ENCODE measurements around the gene PCBP3. TPM values are rescaled to one million over a fixed set of nuclear protein-coding genes. Genes with fewer than 3 reads are reported as not detected.
"Not testable (repeated sequence)": the region's sequence is repeated elsewhere in the genome, so short reads cannot be mapped to it uniquely, and the experiment has no call there.

The PCBP3 gene
- 1 to 10 TPM; 1.7 to 2.5 (median 2.4) TPM for polyA plus RNA-seq (ENCODE audit: insufficient read length in 3 of 3)
- long read RNA-seq, donor 1: 0 reads
- long read RNA-seq, donor 2: 0 reads
- long read RNA-seq, donor 3: 0 reads
- long read RNA-seq, donor 4: 0 reads
- long read RNA-seq, donor 5: 0 reads
- long read RNA-seq, donor 6: 0 reads
- long read RNA-seq, donor 7: 0 reads
- long read RNA-seq, donor 8: 0 reads
- long read RNA-seq, donor 9: 0 reads
- long read RNA-seq, donor 10: 0 reads
- long read RNA-seq, donor 11: 0 reads
- long read RNA-seq, donor 12: 0 reads
- long read RNA-seq, donor 13: 0 reads
- long read RNA-seq, donor 14: 0 reads
- long read RNA-seq, donor 15: 0 reads
- long read RNA-seq, donor 16: 0 reads

DNA sequence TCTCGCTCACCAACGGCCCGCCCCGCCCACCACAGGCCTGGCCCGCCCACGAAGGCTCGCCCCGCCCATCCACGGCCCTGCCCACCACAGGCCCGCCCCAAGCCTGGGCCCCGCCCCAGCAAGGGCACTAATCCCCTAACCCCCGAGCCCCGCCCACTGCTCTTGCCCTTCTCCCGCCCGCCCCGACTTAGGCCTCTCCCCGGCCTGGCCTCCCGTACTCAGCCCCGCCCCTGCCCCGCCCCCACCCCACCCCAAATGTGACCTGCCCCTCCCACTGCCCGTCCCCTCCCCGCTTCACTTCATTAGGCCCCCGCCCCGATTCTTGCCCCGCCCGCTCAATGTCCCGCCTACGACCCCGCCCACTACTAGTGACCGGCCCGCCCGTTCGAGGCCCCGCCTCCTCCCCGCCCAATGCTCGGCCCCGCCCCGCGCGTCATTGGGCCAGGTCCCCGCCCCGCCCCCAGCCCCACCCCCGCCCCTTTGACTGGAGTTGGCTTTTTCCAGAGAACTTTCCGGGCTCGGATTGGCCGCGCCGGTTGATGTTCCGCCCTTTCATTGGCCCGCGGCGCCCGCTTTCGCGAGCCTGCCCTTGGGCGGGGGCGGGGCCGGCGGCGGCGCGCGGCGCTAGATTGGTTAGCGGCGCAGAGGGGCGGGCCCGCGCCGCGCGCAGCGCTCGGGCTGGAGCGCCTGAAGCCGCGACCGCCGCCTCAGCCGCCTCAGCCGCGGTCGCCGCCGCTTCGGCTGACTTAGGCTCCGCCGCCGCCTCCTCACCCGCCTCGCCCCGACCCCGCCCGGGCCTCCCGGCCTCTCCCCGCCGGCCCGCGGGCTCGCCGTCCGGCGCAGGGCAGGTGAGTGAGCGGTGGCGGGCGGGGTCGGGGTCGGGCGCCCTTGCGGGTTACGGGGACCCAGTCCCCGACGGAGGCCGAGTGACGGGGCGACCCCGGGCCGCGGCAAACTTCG lies at the start of gene PCBP3:
Gene PCBP3 (plus strand): TSS at position 705 of the 960 bp plus-strand sequence. CDS start 206,361 bp downstream, outside the sequence.
- peak; percentile 50 to 91 (median 74) for DNase-seq (ENCODE audit: extremely low read depth in 1 of 11, low read depth in 9 of 11, low spot score in 4 of 11)

DNA sequence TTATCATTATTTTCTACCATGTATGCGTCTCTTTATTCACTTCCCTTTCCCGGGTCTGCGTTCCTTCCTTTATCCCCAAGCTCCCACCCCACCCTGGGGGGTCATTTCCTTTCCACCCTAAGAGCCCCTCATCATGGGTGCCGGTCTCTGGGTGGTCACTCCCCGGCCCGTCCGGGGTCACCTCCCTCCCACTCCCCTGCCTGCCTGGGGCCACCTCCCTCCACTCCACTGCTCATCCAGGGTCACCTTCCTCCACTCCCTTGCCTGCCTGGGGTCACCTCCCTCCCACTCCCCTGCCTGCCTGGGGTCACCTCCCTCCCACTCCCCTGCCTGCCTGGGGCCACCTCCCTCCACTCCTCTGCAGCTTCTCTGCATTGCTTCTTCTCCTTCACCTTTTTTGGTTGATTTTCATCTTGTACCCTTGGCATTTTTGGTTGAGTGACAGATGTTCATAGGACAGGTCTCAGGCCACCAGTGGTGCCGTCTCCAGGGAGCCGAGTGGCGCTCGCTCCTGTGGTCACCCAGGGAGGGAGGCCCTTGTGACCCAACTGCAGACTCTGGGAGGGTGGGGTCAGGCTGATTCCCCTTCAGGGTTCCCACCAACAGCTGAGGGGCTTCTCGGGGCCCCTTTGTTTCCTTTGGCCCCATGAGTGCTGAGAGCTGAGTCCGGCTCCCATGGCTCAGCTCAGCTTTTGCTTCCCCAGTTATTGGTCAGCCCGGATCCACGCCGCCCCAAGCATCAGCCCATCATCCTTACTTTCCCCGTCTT lies 48.6 kb upstream of the PCBP3 start:
- no peak for DNase-seq (ENCODE audit: extremely low read depth in 1 of 11, low read depth in 9 of 11, low spot score in 4 of 11)

DNA sequence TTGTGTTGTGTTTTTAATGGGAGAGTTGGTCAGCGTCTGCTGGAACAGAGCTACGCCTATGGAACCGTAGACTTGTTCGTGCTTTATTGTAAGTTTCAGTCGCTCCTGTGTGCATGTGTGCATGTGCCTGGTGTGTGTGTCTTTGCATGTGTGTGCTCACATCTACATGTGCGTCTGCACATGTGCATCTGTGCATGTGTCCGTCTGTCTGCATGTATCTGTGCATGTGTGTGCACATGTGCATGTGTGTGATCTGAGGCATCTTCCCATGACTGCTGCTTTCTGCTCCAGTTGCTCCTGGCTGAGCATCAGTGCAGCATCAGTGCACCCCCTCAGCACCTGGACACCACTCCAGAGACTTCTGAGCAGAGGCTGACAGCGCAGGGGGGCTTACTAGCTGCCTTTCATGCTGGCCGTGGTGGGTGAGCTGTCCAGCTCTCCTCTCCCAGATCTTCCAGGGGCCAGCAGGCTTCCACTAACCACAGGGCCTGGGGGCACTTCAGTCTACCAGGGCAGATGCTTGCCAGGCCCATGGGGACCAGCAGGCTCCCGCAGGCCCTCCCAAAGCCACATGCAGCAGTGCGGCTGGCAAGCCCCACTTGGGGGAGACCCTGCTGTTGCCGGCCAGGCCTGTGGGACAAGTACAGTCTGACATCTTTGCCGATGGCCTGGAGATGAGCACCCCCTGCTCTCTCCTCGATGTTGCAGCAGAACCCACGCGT lies 47.8 kb upstream of the PCBP3 start:
- no peak for DNase-seq (ENCODE audit: extremely low read depth in 1 of 11, low read depth in 9 of 11, low spot score in 4 of 11)

DNA sequence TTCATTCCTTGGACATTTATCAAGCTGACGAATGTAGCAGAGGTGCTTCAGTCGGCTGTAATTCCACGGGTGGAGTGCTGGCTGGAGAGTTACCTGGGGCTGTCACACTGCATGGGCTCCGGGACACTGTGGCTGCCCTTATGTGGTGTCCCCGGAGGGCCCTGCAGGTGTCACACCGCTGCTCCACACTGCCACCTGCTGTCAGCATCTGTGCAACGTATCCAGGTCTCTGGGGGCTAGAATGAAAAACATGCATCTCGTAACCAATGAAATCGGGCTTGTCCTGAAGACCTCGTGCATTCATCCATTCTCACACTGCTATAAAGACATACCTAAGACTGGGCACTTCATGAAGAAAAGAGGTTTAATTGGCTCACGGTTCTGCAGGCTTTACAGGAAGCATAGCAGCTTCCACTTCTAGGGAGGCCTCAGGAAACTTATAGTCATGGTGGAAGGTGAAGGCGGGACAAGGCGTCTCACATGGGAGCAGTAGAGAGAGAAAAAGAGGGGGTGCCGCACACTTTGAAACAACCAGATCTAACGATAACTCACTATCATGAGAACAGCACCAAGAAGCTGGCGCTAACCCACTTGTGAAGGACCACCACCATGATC lies 46.7 kb upstream of the PCBP3 start:
- DNase-seq (ENCODE audit: extremely low read depth in 1 of 11, low read depth in 9 of 11, low spot score in 4 of 11): peak in 1 of 11 donors; percentile 52

DNA sequence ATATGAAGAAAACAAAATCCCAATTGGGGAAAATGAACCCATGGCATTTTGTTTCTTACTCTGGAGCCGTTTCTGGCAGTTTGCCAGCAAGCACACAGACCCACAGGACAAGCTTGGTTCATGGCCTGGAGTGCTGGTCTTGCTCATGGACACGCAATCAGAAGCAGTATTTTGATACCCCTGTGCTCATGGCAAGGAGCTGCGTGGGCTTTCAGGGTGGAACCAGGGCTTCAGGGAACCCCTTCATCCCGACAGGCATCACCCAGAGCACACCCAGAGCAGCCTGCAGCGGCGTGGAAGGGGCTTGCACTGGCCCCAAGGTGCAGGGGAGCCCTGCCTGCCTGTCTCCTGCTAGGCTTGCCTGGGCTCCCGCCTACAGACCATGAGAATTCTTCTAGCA lies 45.4 kb upstream of the PCBP3 start:
- DNase-seq (ENCODE audit: extremely low read depth in 1 of 11, low read depth in 9 of 11, low spot score in 4 of 11): no peak

DNA sequence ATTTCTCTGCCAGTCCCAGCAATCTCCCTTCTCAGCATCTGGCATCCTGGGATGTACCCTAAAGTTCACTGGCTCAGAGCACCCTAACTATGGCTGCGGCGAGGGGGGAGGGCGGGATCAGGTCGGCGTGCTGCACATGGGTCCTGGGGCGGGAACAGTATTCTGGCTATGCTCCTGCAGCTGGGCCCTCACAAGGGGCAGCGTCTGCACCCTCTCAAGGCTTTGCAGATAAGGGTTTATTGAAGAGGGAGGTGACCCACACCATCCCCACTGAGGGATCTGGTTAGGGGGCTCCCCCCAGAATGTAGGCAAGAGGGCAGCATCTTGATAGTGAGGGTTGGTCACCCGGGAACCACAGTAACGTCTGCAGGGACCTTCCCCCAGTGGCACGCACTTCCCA lies 44.9 kb upstream of the PCBP3 start:
- DNase-seq (ENCODE audit: extremely low read depth in 1 of 11, low read depth in 9 of 11, low spot score in 4 of 11): no peak

DNA sequence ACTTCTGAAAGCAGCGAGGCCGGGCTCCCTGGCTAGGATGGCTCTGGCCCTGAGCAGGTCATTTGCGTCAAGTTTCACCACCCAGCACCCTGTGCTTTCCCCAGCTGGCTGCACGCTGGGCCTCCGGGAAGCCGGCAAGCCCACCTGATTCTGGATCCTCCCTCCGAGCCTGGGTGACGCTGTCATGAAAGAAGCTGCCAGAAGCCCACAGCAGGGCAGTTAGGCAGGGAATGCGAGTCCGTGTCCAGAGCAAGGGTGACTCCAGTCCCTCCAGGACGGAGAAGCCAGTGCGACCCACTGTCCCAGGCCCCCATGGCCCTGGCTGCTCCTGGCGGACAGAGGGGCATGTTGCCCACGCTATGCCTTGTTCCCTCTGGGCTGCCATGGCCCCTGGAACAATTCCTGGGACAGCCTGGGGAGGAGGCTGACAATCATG lies 44.4 kb upstream of the PCBP3 start:
- no peak for DNase-seq (ENCODE audit: extremely low read depth in 1 of 11, low read depth in 9 of 11, low spot score in 4 of 11)

DNA sequence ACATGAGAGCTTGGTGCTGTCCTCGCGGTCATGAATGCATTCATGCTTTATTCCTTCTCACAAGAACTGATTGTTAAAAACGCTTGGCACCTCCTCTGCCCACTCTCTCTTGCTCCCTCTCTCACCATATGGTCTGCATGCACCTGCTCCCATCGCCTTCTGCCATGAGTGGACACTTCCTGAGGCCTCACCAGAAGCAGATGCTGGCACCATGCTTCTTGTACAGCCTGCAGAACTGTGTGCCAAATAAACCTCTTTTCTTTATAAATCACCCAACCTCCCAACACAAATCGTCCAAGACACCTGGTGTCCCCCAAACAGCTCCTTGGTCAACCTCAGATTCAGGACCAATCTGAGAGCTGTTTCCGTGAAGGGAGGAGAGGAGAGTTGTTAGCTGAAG lies 43.3 kb upstream of the PCBP3 start:
- DNase-seq (ENCODE audit: extremely low read depth in 1 of 11, low read depth in 9 of 11, low spot score in 4 of 11): no peak

DNA sequence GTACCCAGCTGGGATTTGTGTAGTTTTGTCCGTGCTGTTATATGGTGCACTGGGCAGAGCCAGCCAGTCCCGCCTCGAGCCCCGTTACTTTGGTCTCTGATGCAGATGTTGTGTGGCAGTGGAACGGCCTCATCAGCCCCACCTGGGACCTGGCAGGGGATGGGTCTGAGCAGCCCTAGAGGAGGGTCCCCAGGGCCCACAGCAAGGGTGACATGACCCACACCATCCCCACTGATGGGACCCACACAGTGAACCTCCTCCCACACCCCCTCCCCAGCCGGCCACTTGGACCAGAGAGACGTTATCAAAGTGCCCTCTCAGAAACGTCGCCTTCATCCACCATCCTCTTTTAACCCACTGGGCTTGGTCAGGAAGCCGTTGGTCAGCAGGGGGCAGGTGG lies 42.0 kb upstream of the PCBP3 start:
- no peak for DNase-seq (ENCODE audit: extremely low read depth in 1 of 11, low read depth in 9 of 11, low spot score in 4 of 11)

DNA sequence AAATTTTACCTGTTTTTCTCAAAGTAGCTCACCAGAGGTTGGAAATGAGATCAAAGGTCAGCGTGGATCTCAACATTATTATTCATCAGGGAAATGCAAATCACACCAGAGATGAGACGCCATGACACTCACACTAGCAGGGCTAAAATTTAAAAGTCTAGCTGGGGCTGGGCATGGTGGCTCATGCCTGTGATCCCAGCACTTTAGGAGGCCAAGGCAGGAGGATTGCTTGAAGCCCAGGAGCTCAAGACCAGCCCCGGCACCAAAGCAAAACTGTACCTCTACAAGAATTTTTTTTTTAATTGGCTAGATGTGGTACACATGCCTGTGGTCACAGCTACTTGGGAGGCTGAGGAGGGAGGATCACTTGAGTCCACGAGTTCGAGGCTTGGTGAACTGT lies 41.4 kb upstream of the PCBP3 start:
- DNase-seq (ENCODE audit: extremely low read depth in 1 of 11, low read depth in 9 of 11, low spot score in 4 of 11): no peak

DNA sequence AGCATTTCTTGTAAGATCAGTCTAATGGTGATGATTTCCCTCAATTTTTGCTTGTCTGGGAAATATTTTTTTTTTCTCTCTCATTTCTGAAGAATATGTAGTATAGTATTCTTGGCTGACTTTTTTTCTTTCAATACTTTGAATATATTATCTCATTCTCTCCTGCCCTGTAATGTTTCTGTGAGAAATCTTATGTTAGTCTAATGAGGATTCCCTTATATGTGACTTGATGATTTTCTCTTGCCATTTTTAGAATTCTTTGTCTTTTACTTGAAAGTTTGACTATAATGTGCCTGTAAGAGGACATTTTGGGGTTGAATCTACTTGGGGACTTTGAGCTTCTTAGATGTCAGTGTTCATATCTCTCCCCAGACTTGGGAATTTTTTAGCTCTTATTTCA lies 40.0 kb upstream of the PCBP3 start:
- no peak for DNase-seq (ENCODE audit: extremely low read depth in 1 of 11, low read depth in 9 of 11, low spot score in 4 of 11)

DNA sequence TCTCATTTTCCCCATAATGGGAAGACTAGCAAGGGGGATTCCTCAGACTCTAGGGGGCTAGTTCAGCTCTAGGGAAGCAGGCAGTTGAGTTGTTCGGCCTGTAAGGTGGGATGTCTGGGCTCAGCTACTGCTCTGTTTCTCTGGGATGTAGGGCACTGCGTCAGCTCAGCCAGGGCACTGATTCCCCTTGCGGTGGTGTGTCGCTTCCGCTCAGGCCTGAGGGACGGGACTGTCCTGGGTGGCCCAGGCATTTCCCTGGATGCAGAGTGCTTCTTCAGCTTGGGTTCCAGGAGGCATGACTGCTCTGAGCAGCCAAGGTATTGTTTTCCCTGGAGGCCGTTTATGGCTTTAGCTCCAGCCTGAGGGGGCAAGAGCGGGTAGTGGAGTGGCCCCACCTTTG lies 38.8 kb upstream of the PCBP3 start:
- DNase-seq (ENCODE audit: extremely low read depth in 1 of 11, low read depth in 9 of 11, low spot score in 4 of 11): not testable (repeated sequence)

DNA sequence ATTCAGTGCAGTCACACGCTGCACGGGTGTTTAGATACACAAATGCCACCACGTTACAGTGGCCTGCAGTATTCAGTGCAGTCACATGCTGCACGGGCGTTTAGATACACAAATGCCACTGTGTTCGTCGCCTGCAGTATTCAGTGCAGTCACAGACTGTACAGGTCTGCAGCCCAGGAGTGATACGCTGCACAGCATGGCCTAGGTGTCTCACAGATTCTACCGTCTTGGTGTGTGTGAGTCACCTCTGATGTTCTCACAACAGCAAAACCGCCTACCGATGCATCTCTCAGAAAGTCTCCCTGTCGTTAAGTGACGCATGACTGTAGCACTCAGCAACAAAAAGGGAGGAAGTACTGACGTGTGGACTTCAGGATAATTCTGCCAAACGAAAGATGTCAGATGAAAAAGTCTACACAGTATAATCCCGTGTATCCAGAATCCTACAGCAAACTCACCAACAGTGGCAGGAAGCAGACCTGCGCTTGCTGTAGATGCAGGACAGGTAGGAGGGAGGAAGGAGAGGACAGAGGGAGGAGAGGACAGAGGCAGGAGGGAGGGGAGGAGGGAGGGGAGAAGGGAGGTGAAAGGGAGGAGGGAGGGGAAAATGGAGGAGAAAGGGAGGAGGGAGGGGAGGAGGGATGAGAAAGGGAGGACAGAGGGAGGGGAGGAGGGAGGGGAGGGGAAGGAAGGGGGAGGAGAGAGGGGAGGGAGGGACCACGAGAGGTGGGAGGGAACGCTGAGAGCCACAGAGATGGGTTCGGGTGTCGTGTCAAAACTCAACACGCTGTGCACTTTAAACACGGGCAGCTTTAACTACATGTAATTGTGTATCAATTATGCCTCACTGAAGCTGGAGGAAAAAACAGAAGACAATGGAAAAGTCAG lies 36.3 kb upstream of the PCBP3 start:
- DNase-seq (ENCODE audit: extremely low read depth in 1 of 11, low read depth in 9 of 11, low spot score in 4 of 11): no peak

DNA sequence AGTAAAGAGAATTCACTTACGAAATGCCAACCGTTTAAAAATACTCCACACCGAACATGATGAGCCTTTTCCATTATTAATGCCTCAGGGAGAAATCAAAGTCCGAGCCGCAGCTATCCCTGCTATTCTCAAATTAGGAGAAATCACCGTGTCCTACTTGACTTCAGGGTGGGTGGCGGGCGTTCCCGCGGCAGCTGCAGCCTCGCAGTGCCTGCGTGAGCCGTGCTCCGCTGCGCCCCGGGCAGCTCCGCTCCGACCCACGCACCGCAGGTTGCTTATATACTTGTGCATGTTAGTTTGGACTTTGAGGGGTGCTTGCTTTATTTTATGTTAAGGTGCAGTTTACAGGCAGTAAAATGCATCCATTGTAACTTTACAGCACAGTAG lies 35.6 kb upstream of the PCBP3 start:
- DNase-seq (ENCODE audit: extremely low read depth in 1 of 11, low read depth in 9 of 11, low spot score in 4 of 11): no peak

DNA sequence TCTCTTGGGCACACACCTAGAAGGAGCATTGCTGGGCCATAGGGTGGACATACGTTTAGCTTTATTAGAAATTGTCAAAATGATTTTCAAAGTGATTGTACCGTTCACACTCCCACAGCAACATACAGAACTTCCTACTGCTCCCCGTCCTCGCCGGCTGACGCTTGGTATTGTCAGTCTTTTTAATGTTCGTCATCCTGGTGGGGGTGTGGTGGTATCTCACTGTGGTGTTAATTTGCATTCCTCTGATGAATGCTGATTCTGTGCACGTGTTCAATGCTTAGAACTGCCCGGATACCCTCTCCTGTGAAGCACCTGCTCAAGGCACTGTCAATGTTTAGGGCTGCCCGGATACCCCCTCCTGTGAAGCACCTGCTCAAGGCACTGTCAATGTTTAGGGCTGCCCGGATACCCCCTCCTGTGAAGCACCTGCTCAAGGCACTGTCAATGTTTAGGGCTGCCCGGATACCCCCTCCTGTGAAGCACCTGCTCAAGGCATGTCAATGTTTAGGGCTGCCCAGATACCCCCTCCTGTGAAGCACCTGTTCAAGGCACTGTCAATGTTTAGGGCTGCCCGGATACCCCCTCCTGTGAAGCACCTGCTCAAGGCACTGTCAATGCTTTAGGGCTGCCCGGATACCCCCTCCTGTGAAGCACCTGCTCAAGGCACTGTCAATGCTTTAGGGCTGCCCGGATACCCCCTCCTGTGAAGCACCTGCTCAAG lies 34.6 kb upstream of the PCBP3 start:
- DNase-seq (ENCODE audit: extremely low read depth in 1 of 11, low read depth in 9 of 11, low spot score in 4 of 11): not testable (repeated sequence)

DNA sequence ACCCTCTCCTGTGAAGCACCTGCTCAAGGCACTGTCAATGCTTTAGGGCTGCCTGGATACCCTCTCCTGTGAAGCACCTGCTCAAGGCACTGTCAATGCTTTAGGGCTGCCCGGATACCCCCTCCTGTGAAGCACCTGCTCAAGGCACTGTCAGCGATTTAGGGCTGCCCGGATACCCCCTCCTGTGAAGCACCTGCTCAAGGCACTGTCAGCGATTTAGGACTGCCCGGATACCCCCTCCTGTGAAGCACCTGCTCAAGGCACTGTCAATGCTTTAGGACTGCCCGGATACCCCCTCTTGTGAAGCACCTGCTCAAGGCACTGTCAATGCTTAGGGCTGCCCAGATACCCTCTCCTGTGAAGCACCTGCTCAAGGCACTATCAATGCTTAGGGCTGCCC lies 33.9 kb upstream of the PCBP3 start:
- DNase-seq (ENCODE audit: extremely low read depth in 1 of 11, low read depth in 9 of 11, low spot score in 4 of 11): not testable (repeated sequence)

DNA sequence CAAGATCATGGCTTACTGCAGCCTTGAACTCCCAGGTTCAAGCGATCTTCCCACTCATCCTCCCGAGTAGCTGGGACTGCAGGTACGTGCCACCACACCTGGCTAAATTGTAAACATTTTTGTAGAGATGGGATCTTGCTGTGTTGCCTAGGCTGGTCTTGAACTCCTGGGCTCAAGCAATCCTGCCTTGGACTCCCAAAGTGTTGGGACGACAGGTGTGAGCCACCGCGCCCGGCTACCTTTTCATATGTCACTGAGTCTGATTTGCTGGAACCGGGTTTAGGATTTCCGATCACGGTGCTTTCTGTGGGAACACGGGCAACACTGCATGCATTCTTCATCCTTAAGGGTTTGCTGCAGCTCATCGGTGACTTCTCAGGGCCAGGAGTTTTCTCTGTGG lies 32.2 kb upstream of the PCBP3 start:
- no peak for DNase-seq (ENCODE audit: extremely low read depth in 1 of 11, low read depth in 9 of 11, low spot score in 4 of 11)
